Measurements from ENCODE around the gene CFAP99.

DNA sequence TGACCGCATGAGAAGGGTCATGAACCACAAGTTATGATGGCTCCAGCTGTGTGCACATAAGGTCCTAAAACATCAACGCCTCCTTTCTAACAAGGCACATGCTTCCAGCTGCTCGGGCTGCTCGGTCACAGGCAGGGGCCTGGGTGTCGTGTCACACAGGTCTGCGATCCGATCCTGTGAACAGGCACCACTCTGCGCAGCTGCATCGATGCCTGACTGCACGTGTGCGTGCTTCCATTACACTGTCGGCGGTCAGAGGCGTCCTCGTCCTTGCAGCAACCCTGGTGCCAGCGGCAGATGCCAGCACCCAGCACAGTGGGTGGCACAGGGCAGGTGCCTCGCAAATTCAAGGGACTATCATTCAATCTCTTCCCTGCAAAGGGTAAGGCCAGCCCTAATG lies 24.2 kb upstream of the CFAP99 start:
- TF ChIP-seq ZNF274 (IDR thresholded peaks at IDR 0.05; ENCODE audit: low read depth, low read length): no peak
- no peak for TF ChIP-seq YY1 (IDR thresholded peaks at IDR 0.05; ENCODE audit: insufficient read depth, insufficient read length)
- no peak for TF ChIP-seq SUZ12 (IDR thresholded peaks at IDR 0.05; ENCODE audit: extremely low read depth, insufficient read depth, insufficient read length)

All from NT2/D1 (cell line).